ENCODE data around the gene SRM.
"Not testable (repeated sequence)": the region's sequence is repeated elsewhere in the genome, so short reads cannot be mapped to it uniquely, and the experiment has no call there.

DNA sequence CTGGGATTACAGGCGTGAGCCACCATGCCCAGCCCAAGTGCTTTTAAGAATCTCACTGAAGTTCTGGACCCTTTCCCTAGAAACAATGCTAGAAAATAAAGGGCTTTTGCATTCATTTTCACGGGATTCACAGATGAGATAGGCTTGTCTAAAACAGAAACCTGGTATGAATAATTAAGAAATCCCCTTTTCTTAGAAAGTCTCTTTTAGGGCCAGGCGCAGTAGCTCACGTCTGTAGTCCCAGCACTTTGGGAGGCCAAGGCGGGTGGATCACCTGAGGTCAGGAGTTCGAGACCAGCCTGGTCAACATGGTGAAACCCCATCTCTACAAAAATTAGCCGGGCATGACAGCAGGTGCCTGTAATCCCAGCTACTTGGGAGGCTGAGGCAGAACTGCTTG, 13.6 kb upstream of the SRM start:
- TF ChIP-seq, protein P1, sequence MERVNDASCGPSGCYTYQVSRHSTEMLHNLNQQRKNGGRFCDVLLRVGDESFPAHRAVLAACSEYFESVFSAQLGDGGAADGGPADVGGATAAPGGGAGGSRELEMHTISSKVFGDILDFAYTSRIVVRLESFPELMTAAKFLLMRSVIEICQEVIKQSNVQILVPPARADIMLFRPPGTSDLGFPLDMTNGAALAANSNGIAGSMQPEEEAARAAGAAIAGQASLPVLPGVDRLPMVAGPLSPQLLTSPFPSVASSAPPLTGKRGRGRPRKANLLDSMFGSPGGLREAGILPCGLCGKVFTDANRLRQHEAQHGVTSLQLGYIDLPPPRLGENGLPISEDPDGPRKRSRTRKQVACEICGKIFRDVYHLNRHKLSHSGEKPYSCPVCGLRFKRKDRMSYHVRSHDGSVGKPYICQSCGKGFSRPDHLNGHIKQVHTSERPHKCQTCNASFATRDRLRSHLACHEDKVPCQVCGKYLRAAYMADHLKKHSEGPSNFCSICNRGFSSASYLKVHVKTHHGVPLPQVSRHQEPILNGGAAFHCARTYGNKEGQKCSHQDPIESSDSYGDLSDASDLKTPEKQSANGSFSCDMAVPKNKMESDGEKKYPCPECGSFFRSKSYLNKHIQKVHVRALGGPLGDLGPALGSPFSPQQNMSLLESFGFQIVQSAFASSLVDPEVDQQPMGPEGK (tag by site-specific recombination; IDR thresholded peaks at IDR 0.05) = not testable (repeated sequence)
- TF ChIP-seq GLIS2 (tag by site-specific recombination; IDR thresholded peaks at IDR 0.05); ZNF658 (tag by site-specific recombination; IDR thresholded peaks at IDR 0.05); ZFP3 (tag by site-specific recombination; IDR thresholded peaks at IDR 0.05; ENCODE audit: low read depth); ZNF624 (tag by site-specific recombination; IDR thresholded peaks at IDR 0.05); SP7 (tag by site-specific recombination; IDR thresholded peaks at IDR 0.05); ZBTB8A (tag by site-specific recombination; IDR thresholded peaks at IDR 0.05); ZNF707 (tag by site-specific recombination; IDR thresholded peaks at IDR 0.05); HOXC10 (CRISPR knock-in tag; IDR thresholded peaks at IDR 0.05): not testable (repeated sequence)
- TF ChIP-seq, protein P2, sequence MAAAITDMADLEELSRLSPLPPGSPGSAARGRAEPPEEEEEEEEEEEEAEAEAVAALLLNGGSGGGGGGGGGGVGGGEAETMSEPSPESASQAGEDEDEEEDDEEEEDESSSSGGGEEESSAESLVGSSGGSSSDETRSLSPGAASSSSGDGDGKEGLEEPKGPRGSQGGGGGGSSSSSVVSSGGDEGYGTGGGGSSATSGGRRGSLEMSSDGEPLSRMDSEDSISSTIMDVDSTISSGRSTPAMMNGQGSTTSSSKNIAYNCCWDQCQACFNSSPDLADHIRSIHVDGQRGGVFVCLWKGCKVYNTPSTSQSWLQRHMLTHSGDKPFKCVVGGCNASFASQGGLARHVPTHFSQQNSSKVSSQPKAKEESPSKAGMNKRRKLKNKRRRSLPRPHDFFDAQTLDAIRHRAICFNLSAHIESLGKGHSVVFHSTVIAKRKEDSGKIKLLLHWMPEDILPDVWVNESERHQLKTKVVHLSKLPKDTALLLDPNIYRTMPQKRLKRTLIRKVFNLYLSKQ (tag by site-specific recombination; IDR thresholded peaks at IDR 0.05; ENCODE audit: borderline replicate concordance) = not testable (repeated sequence)
- TF ChIP-seq, protein P3, sequence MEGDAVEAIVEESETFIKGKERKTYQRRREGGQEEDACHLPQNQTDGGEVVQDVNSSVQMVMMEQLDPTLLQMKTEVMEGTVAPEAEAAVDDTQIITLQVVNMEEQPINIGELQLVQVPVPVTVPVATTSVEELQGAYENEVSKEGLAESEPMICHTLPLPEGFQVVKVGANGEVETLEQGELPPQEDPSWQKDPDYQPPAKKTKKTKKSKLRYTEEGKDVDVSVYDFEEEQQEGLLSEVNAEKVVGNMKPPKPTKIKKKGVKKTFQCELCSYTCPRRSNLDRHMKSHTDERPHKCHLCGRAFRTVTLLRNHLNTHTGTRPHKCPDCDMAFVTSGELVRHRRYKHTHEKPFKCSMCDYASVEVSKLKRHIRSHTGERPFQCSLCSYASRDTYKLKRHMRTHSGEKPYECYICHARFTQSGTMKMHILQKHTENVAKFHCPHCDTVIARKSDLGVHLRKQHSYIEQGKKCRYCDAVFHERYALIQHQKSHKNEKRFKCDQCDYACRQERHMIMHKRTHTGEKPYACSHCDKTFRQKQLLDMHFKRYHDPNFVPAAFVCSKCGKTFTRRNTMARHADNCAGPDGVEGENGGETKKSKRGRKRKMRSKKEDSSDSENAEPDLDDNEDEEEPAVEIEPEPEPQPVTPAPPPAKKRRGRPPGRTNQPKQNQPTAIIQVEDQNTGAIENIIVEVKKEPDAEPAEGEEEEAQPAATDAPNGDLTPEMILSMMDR (tag by site-specific recombination; IDR thresholded peaks at IDR 0.05) = not testable (repeated sequence)
- TF ChIP-seq, protein P4, sequence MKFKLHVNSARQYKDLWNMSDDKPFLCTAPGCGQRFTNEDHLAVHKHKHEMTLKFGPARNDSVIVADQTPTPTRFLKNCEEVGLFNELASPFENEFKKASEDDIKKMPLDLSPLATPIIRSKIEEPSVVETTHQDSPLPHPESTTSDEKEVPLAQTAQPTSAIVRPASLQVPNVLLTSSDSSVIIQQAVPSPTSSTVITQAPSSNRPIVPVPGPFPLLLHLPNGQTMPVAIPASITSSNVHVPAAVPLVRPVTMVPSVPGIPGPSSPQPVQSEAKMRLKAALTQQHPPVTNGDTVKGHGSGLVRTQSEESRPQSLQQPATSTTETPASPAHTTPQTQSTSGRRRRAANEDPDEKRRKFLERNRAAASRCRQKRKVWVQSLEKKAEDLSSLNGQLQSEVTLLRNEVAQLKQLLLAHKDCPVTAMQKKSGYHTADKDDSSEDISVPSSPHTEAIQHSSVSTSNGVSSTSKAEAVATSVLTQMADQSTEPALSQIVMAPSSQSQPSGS (tag by site-specific recombination; IDR thresholded peaks at IDR 0.05; ENCODE audit: low read depth) = not testable (repeated sequence)
- TF ChIP-seq, protein P5, sequence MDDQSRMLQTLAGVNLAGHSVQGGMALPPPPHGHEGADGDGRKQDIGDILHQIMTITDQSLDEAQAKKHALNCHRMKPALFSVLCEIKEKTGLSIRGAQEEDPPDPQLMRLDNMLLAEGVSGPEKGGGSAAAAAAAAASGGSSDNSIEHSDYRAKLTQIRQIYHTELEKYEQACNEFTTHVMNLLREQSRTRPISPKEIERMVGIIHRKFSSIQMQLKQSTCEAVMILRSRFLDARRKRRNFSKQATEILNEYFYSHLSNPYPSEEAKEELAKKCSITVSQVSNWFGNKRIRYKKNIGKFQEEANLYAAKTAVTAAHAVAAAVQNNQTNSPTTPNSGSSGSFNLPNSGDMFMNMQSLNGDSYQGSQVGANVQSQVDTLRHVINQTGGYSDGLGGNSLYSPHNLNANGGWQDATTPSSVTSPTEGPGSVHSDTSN (CRISPR knock-in tag; IDR thresholded peaks at IDR 0.05) = not testable (repeated sequence)
- TF ChIP-seq, protein P6, sequence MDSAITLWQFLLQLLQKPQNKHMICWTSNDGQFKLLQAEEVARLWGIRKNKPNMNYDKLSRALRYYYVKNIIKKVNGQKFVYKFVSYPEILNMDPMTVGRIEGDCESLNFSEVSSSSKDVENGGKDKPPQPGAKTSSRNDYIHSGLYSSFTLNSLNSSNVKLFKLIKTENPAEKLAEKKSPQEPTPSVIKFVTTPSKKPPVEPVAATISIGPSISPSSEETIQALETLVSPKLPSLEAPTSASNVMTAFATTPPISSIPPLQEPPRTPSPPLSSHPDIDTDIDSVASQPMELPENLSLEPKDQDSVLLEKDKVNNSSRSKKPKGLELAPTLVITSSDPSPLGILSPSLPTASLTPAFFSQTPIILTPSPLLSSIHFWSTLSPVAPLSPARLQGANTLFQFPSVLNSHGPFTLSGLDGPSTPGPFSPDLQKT (IDR thresholded peaks at IDR 0.05; ENCODE audit: borderline replicate concordance, low read depth, low read length) = not testable (repeated sequence)

Measured in HEK293 (cell line).